Neural progenitor cell (in vitro differentiated cells): ENCODE data around the gene CPEB1. TPM values are rescaled to one million over a fixed set of nuclear protein-coding genes. Genes with fewer than 3 reads are reported as not detected.

Experiments used
- DNase-seq: peaks from one replicate; pipeline ENCODE4 v3.0.0-alpha.2; 2016; ENCODE audit warnings: low spot score
- H2AFZ ChIP-seq: fragments of 200-600 bp; sonication (generic); replicated peaks from 2 replicates; pipeline ENCODE4 v1.6.1; 2016; ENCODE audit warnings: antibody characterized with exemption
- H3F3A ChIP-seq: fragments of 200-600 bp; sonication (generic); 2 replicates; pipeline ENCODE4 v1.6.1; 2016; ENCODE audit warnings: antibody characterized with exemption, low read depth
- H3K27ac ChIP-seq: fragments of 200-600 bp; sonication (generic); 2 replicates; pipeline ENCODE4 v1.5.1; 2016; ENCODE audit warnings: mild to moderate bottlenecking
- H3K27me3 ChIP-seq: fragments of 200-600 bp; sonication (generic); 2 replicates; pipeline ENCODE4 v1.6.1; 2016; ENCODE audit warnings: mild to moderate bottlenecking, moderate library complexity
- H3K36me3 ChIP-seq: fragments of 200-600 bp; sonication (generic); 2 replicates; pipeline ENCODE4 v1.5.1; 2016
- H3K4me1 ChIP-seq: fragments of 200-600 bp; sonication (generic); 2 replicates; pipeline ENCODE4 v1.6.1; 2016; ENCODE audit warnings: mixed run types
- H3K4me2 ChIP-seq: fragments of 200-600 bp; sonication (generic); 2 replicates; pipeline ENCODE4 v1.6.1; 2016
- H3K4me3 ChIP-seq: fragments of 200-600 bp; sonication (generic); 2 replicates; pipeline ENCODE4 v1.5.1; 2016
- H3K79me2 ChIP-seq: fragments of 200-600 bp; sonication (generic); 2 replicates; pipeline ENCODE4 v1.6.1; 2016; ENCODE audit warnings: low read depth
- H3K9ac ChIP-seq: fragments of 200-600 bp; sonication (generic); 2 replicates; pipeline ENCODE4 v1.6.1; 2016
- H3K9me3 ChIP-seq: fragments of 200-600 bp; sonication (generic); 2 replicates; pipeline ENCODE4 v1.5.1; 2016; ENCODE audit warnings: low read depth
- H4K20me1 ChIP-seq: fragments of 200-600 bp; sonication (generic); 2 replicates; pipeline ENCODE4 v1.6.1; 2016; ENCODE audit warnings: low read depth
- H3K27ac Mint-ChIP-seq: 3 replicates; pipeline ENCODE4 v1.8.0; 2021; ENCODE audit warnings: mixed read lengths
- H3K27me3 Mint-ChIP-seq: 2 replicates; pipeline ENCODE4 v1.8.0; 2022; ENCODE audit warnings: low read depth, mild to moderate bottlenecking, inconsistent platforms, moderate library complexity, mixed read lengths; ENCODE audit not compliant: insufficient read depth
- H3K36me3 Mint-ChIP-seq: 3 replicates; pipeline ENCODE4 v1.8.0; 2021; ENCODE audit warnings: mixed read lengths
- H3K4me1 Mint-ChIP-seq: 3 replicates; pipeline ENCODE4 v1.8.0; 2021; ENCODE audit warnings: mixed read lengths
- H3K4me3 Mint-ChIP-seq: 3 replicates; pipeline ENCODE4 v1.8.0; 2021; ENCODE audit warnings: mild to moderate bottlenecking, moderate library complexity, mixed read lengths
- H3K9me3 Mint-ChIP-seq: 3 replicates; pipeline ENCODE4 v1.8.0; 2020; ENCODE audit warnings: mixed read lengths
- EZH2 ChIP-seq: fragments of 200-600 bp; sonication (generic); IDR thresholded peaks from 2 replicates; pipeline ENCODE4 v1.6.1; 2017; ENCODE audit warnings: antibody characterized with exemption, mild to moderate bottlenecking, moderate library complexity
- EZH2phosphoT487 ChIP-seq: fragments of 200-600 bp; sonication (generic); IDR thresholded peaks from 2 replicates; pipeline ENCODE4 v1.6.1; 2017; ENCODE audit warnings: antibody characterized with exemption
- total RNA-seq: library from RNA; depleted of rRNA; stranded (reverse); fragments of >200 nt; gene quantifications from 2 replicates; pipeline ENCODE4 v1.2.3, GENCODE V29; 2015; ENCODE audit warnings: low replicate concordance
- TF ChIP-seq, protein P1 (sequence below): fragments of 200-600 bp; sonication (generic); IDR thresholded peaks from 2 replicates; pipeline ENCODE4 v1.5.1; 2017; ENCODE audit warnings: antibody characterized with exemption, mild to moderate bottlenecking

CPEB1 gene
- total RNA-seq, 1 donor from 2014 or later, result 2.1 TPM

GRCh38 chr15:82640672-82641071, 6.5 kb downstream of the CPEB1 start:
- H3K36me3 Mint-ChIP-seq, result no peaks in the 10 kb centered on the region
- TF ChIP-seq EZH2 (no peak), EZH2phosphoT487 (no peak)
- TF ChIP-seq, protein P1, sequence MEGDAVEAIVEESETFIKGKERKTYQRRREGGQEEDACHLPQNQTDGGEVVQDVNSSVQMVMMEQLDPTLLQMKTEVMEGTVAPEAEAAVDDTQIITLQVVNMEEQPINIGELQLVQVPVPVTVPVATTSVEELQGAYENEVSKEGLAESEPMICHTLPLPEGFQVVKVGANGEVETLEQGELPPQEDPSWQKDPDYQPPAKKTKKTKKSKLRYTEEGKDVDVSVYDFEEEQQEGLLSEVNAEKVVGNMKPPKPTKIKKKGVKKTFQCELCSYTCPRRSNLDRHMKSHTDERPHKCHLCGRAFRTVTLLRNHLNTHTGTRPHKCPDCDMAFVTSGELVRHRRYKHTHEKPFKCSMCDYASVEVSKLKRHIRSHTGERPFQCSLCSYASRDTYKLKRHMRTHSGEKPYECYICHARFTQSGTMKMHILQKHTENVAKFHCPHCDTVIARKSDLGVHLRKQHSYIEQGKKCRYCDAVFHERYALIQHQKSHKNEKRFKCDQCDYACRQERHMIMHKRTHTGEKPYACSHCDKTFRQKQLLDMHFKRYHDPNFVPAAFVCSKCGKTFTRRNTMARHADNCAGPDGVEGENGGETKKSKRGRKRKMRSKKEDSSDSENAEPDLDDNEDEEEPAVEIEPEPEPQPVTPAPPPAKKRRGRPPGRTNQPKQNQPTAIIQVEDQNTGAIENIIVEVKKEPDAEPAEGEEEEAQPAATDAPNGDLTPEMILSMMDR, result no peak
- peaks cover 5% of the 10 kb centered on the region for H3K4me1 Mint-ChIP-seq
- Histone ChIP-seq H3K9me3 (no peaks in the 10 kb centered on the region), H3K4me1 (no peaks in the 10 kb centered on the region), H3K79me2 (no peaks in the 10 kb centered on the region), H2AFZ (no peak overlapping the region), H3K36me3 (no peaks in the 10 kb centered on the region), H3K9ac (no peak overlapping the region), H3K4me3 (no peak overlapping the region), H3F3A (no peaks in the 10 kb centered on the region), H3K27me3 (peaks cover 100% of the 10 kb centered on the region), H3K4me2 (no peak overlapping the region), H4K20me1 (no peaks in the 10 kb centered on the region), H3K27ac (no peak overlapping the region)
- DNase-seq, result no peak
- H3K9me3 Mint-ChIP-seq, result no peaks in the 10 kb centered on the region
- H3K27ac Mint-ChIP-seq, result no peak overlapping the region
- H3K27me3 Mint-ChIP-seq, result peaks cover 29% of the 10 kb centered on the region
- no peak overlapping the region for H3K4me3 Mint-ChIP-seq

GRCh38 chr15:82635798-82636197, 11.4 kb downstream of the CPEB1 start:
- H3K36me3 Mint-ChIP-seq, result no peaks in the 10 kb centered on the region
- no peak for DNase-seq
- no peak overlapping the region for H3K27ac Mint-ChIP-seq
- no peaks in the 10 kb centered on the region for H3K9me3 ChIP-seq
- no peaks in the 10 kb centered on the region for H3K36me3 ChIP-seq
- H3K27me3 ChIP-seq, result peaks cover 66% of the 10 kb centered on the region
- H3K27ac ChIP-seq, result no peak overlapping the region
- H2AFZ ChIP-seq, result no peak overlapping the region
- H3K79me2 ChIP-seq, result no peaks in the 10 kb centered on the region
- H3K4me1 ChIP-seq, result no peaks in the 10 kb centered on the region
- TF ChIP-seq EZH2phosphoT487, result no peak
- TF ChIP-seq, protein P1, result no peak
- TF ChIP-seq EZH2, result no peak
- H3K4me3 ChIP-seq, result no peak overlapping the region
- H3K4me1 Mint-ChIP-seq, result no peaks in the 10 kb centered on the region
- H3K4me3 Mint-ChIP-seq, result no peak overlapping the region
- H3K9me3 Mint-ChIP-seq, result no peaks in the 10 kb centered on the region
- H3K4me2 ChIP-seq, result no peak overlapping the region
- H4K20me1 ChIP-seq, result no peaks in the 10 kb centered on the region
- H3K27me3 Mint-ChIP-seq, result peaks cover 5% of the 10 kb centered on the region
- no peak overlapping the region for H3K9ac ChIP-seq
- H3F3A ChIP-seq, result no peaks in the 10 kb centered on the region

GRCh38 chr15:82630033-82630432, 17.1 kb downstream of the CPEB1 start:
- no peaks in the 10 kb centered on the region for H3K27me3 Mint-ChIP-seq

More at GRCh38 chr15:82630033-82630432, 17.1 kb downstream of the CPEB1 start:
- no peak overlapping the region for H3K4me3 Mint-ChIP-seq
- H3K9ac ChIP-seq, result no peak overlapping the region
- H3K36me3 ChIP-seq, result no peaks in the 10 kb centered on the region
- H3K27me3 ChIP-seq, result peaks cover 8% of the 10 kb centered on the region
- no peaks in the 10 kb centered on the region for H3K79me2 ChIP-seq
- TF ChIP-seq EZH2, result no peak
- TF ChIP-seq, protein P1, result no peak
- TF ChIP-seq EZH2phosphoT487, result no peak
- H3K27ac ChIP-seq, result no peak overlapping the region
- H3K4me1 Mint-ChIP-seq, result no peaks in the 10 kb centered on the region
- no peaks in the 10 kb centered on the region for H3F3A ChIP-seq
- H3K9me3 Mint-ChIP-seq, result no peaks in the 10 kb centered on the region
- H3K4me3 ChIP-seq, result no peak overlapping the region
- H4K20me1 ChIP-seq, result no peaks in the 10 kb centered on the region
- H3K9me3 ChIP-seq, result no peaks in the 10 kb centered on the region
- H3K27ac Mint-ChIP-seq, result no peak overlapping the region
- no peaks in the 10 kb centered on the region for H3K36me3 Mint-ChIP-seq
- H2AFZ ChIP-seq, result no peak overlapping the region
- H3K4me2 ChIP-seq, result no peak overlapping the region
- no peak for DNase-seq
- H3K4me1 ChIP-seq, result no peaks in the 10 kb centered on the region
